Measurements from ENCODE around the gene SZRD1.

The SZRD1 gene

GRCh38 chr1:16348414-16349182, 18.4 kb upstream of the SZRD1 start:
- Histone ChIP-seq H3K79me2 (ENCODE audit: insufficient read depth, low read length) (peaks cover 85% of the 10 kb centered on the region), H3K27me3 (ENCODE audit: insufficient read depth, low read length, poor library complexity, severe bottlenecking) (no peaks in the 10 kb centered on the region), H3K9me3 (ENCODE audit: insufficient read depth, low read depth, low read length) (no peaks in the 10 kb centered on the region), H3K36me3 (ENCODE audit: insufficient read depth, low read length) (no peaks in the 10 kb centered on the region), H3F3A (ENCODE audit: low read depth) (no peaks in the 10 kb centered on the region), H2AFZ (ENCODE audit: low read length) (no peak overlapping the region), H3K4me1 (ENCODE audit: insufficient read depth, low read length, poor library complexity, severe bottlenecking) (peaks cover 32% of the 10 kb centered on the region), H3K9ac (ENCODE audit: low read depth, low read length, poor library complexity, severe bottlenecking) (peak overlapping the region; percentile 78), H3K4me3 (ENCODE audit: low read length, poor library complexity, severe bottlenecking) (peak overlapping the region; percentile 96), H3K9me2 (replicated peaks; ENCODE audit: low read depth, low read length) (no peaks in the 10 kb centered on the region), H4K20me1 (ENCODE audit: insufficient read depth, low read length, poor library complexity, severe bottlenecking) (peaks cover 41% of the 10 kb centered on the region), H3K4me2 (ENCODE audit: low read depth, low read length, poor library complexity, severe bottlenecking) (peak overlapping the region; percentile 99)
- TF ChIP-seq CTCF (conservative IDR thresholded peaks at IDR 0.05; ENCODE audit: low read length) = no peak
- TF ChIP-seq EZH2phosphoT487 (IDR thresholded peaks at IDR 0.05; ENCODE audit: borderline replicate concordance) = no peak

GRCh38 chr1:16349847-16350406, 17.1 kb upstream of the SZRD1 start:
- Histone ChIP-seq H3F3A (ENCODE audit: low read depth) (no peaks in the 10 kb centered on the region), H3K79me2 (ENCODE audit: insufficient read depth, low read length) (peaks cover 73% of the 10 kb centered on the region), H3K36me3 (ENCODE audit: insufficient read depth, low read length) (no peaks in the 10 kb centered on the region), H3K9me3 (ENCODE audit: insufficient read depth, low read depth, low read length) (no peaks in the 10 kb centered on the region), H3K4me3 (ENCODE audit: low read length, poor library complexity, severe bottlenecking) (peak overlapping the region; percentile 96), H4K20me1 (ENCODE audit: insufficient read depth, low read length, poor library complexity, severe bottlenecking) (peaks cover 41% of the 10 kb centered on the region), H3K27me3 (ENCODE audit: insufficient read depth, low read length, poor library complexity, severe bottlenecking) (no peaks in the 10 kb centered on the region), H3K4me1 (ENCODE audit: insufficient read depth, low read length, poor library complexity, severe bottlenecking) (peaks cover 32% of the 10 kb centered on the region), H3K9me2 (replicated peaks; ENCODE audit: low read depth, low read length) (no peaks in the 10 kb centered on the region), H3K4me2 (ENCODE audit: low read depth, low read length, poor library complexity, severe bottlenecking) (peak overlapping the region; percentile 99), H3K9ac (ENCODE audit: low read depth, low read length, poor library complexity, severe bottlenecking) (peak overlapping the region; percentile 78), H2AFZ (ENCODE audit: low read length) (no peak overlapping the region)
- TF ChIP-seq EZH2phosphoT487 (IDR thresholded peaks at IDR 0.05; ENCODE audit: borderline replicate concordance) (no peak), CTCF (conservative IDR thresholded peaks at IDR 0.05; ENCODE audit: low read length) (no peak)

- TF ChIP-seq CTCF (conservative IDR thresholded peaks at IDR 0.05; ENCODE audit: low read length) (no peak), EZH2phosphoT487 (IDR thresholded peaks at IDR 0.05; ENCODE audit: borderline replicate concordance) (no peak)
- Histone ChIP-seq H3K9me2 (replicated peaks; ENCODE audit: low read depth, low read length) (no peaks in the 10 kb centered on the region), H2AFZ (ENCODE audit: low read length) (peak overlapping the region; percentile 73), H3K4me3 (ENCODE audit: low read length, poor library complexity, severe bottlenecking) (peak overlapping the region; percentile 96), H3K36me3 (ENCODE audit: insufficient read depth, low read length) (no peaks in the 10 kb centered on the region), H3K9me3 (ENCODE audit: insufficient read depth, low read depth, low read length) (no peaks in the 10 kb centered on the region), H4K20me1 (ENCODE audit: insufficient read depth, low read length, poor library complexity, severe bottlenecking) (peaks cover 35% of the 10 kb centered on the region), H3K4me1 (ENCODE audit: insufficient read depth, low read length, poor library complexity, severe bottlenecking) (peaks cover 32% of the 10 kb centered on the region), H3K27me3 (ENCODE audit: insufficient read depth, low read length, poor library complexity, severe bottlenecking) (no peaks in the 10 kb centered on the region), H3K79me2 (ENCODE audit: insufficient read depth, low read length) (peaks cover 57% of the 10 kb centered on the region), H3K4me2 (ENCODE audit: low read depth, low read length, poor library complexity, severe bottlenecking) (peak overlapping the region; percentile 99), H3F3A (ENCODE audit: low read depth) (no peaks in the 10 kb centered on the region), H3K9ac (ENCODE audit: low read depth, low read length, poor library complexity, severe bottlenecking) (peak overlapping the region; percentile 78)
Observed at GRCh38 chr1:16351456-16351993, 15.5 kb upstream of the SZRD1 start.
